ENCODE measurements around the gene NCKAP5L. TPM values are rescaled to one million over a fixed set of nuclear protein-coding genes. Genes with fewer than 3 reads are reported as not detected.

The NCKAP5L gene
- total and polyA plus RNA-seq, 9 donors, result 2.5 to 27.3 (median 21.1) TPM

GRCh38 chr12:49871263-49871561 lies 43.0 kb upstream of the NCKAP5L start:
- Histone ChIP-seq H3K4me3 (no peak overlapping the region), H3K27ac (no peak overlapping the region), H3K9me3 (no peaks in the 10 kb centered on the region), H3K27me3 (no peaks in the 10 kb centered on the region), H3K4me1 (ENCODE audit: insufficient read depth) (peaks cover 21% of the 10 kb centered on the region), H3K36me3 (no peaks in the 10 kb centered on the region)
- intact Hi-C loops (cut with DNase I), result no loop called here
- TF ChIP-seq EP300 (IDR thresholded peaks at IDR 0.05), result no peak
- TF ChIP-seq POLR2A (IDR thresholded peaks at IDR 0.05), result no peak
- no peak for TF ChIP-seq CTCF (IDR thresholded peaks at IDR 0.05)
- DNase-seq, result no peak
- WGBS, 3 donors, result 91 to 95% (median 95%) methylated on average over 4 of the region's 4 CpGs

GRCh38 chr12:49870501-49871262 lies 42.5 kb upstream of the NCKAP5L start:
- Histone ChIP-seq H3K4me3 (no peak overlapping the region), H3K4me1 (ENCODE audit: insufficient read depth) (peaks cover 21% of the 10 kb centered on the region), H3K36me3 (no peaks in the 10 kb centered on the region), H3K9me3 (no peaks in the 10 kb centered on the region), H3K27ac (no peak overlapping the region), H3K27me3 (no peaks in the 10 kb centered on the region)
- DNase-seq, result peak in 1 of 5 donors; percentile 29
- intact Hi-C loops (cut with DNase I), result no loop called here
- TF ChIP-seq POLR2A (IDR thresholded peaks at IDR 0.05), result no peak
- no peak for TF ChIP-seq EP300 (IDR thresholded peaks at IDR 0.05)
- TF ChIP-seq CTCF (IDR thresholded peaks at IDR 0.05), result no peak
- 94 to 100% (median 97%) methylated on average over 11 of the region's 11 CpGs for WGBS, 3 donors

GRCh38 chr12:49869816-49870500 lies 41.7 kb upstream of the NCKAP5L start:
- TF ChIP-seq EP300 (IDR thresholded peaks at IDR 0.05) (no peak), CTCF (IDR thresholded peaks at IDR 0.05) (no peak), POLR2A (IDR thresholded peaks at IDR 0.05) (no peak)
- Histone ChIP-seq H3K4me1 (ENCODE audit: insufficient read depth) (peaks cover 21% of the 10 kb centered on the region), H3K9me3 (no peaks in the 10 kb centered on the region), H3K4me3 (no peak overlapping the region), H3K27me3 (no peaks in the 10 kb centered on the region), H3K36me3 (no peaks in the 10 kb centered on the region), H3K27ac (peak overlapping the region; percentile 23 to 69)
- 86 to 92% (median 87%) methylated on average over 14 of the region's 14 CpGs for whole genome bisulfite sequencing, 3 donors
- intact Hi-C loops (cut with DNase I), result loop anchor here (5.0 to 10.0 kb wide), 6 partner anchors 77 to 205 kb away; partner anchors contain the start of genes ASIC1 (in 2 of the 4) and AQP5 (in 1 of the 4)
- peak in 2 of 5 donors; percentile 41 to 43 for DNase-seq

GRCh38 chr12:49868952-49869815 lies 41.0 kb upstream of the NCKAP5L start:
- TF ChIP-seq POLR2A (IDR thresholded peaks at IDR 0.05), result peak; percentile 25
- TF ChIP-seq CTCF (IDR thresholded peaks at IDR 0.05), result no peak
- no peak for TF ChIP-seq EP300 (IDR thresholded peaks at IDR 0.05)
- no peaks in the 10 kb centered on the region for H3K27me3 ChIP-seq
- peak; percentile 91 to 96 (median 95) for DNase-seq
- intact Hi-C loops (cut with DNase I), result loop anchor here (5.0 to 10.0 kb wide), 6 partner anchors 78 to 206 kb away; partner anchors contain the start of genes ASIC1 (in 2 of the 4) and AQP5 (in 1 of the 4)
- peaks cover 21% of the 10 kb centered on the region for H3K4me1 ChIP-seq (ENCODE audit: insufficient read depth)
- WGBS, 3 donors, result 8 to 11% (median 9%) methylated on average over 16 of the region's 16 CpGs
- no peaks in the 10 kb centered on the region for H3K36me3 ChIP-seq
- H3K27ac ChIP-seq, result peak overlapping the region; percentile 23 to 69
- H3K4me3 ChIP-seq, result no peak overlapping the region
- no peaks in the 10 kb centered on the region for H3K9me3 ChIP-seq

All from ovary (tissue), 9 donors.